SK-N-SH treated with all-trans-retinoic acid at 6 μM for 48 hours (cell line): Measurements from ENCODE around the gene G0S2.
A peak's percentile ranks its signal among the peaks of the same experiment; 100 is the strongest.

Experiments
- ATAC-seq: fragments of 200-7000 bp; cut with Tn5 transposase; 3 replicates; pipeline ENCODE4 v1.9.1; 2020; ENCODE audit warnings: mild to moderate bottlenecking, moderate library complexity
- ARNTL ChIP-seq: fragments of 450-650 bp; formaldehyde crosslinking; IDR thresholded peaks from 2 replicates; pipeline ENCODE4 v1.5.0; 2020; ENCODE audit warnings: low read depth, mild to moderate bottlenecking, moderate library complexity, borderline replicate concordance
- BACH2 ChIP-seq: fragments of 250-450 bp; sonication (Bioruptor Pico); IDR thresholded peaks from 2 replicates; pipeline ENCODE4 v1.9.0; 2021; ENCODE audit warnings: mild to moderate bottlenecking, borderline replicate concordance
- CREB5 ChIP-seq: fragments of 250-450 bp; sonication (Bioruptor Pico); IDR thresholded peaks from 2 replicates; pipeline ENCODE4 v1.5.1; 2020; ENCODE audit warnings: low read depth, mild to moderate bottlenecking, moderate library complexity
- CSDC2 ChIP-seq: fragments of 250-450 bp; sonication (Bioruptor Pico); IDR thresholded peaks from 2 replicates; pipeline ENCODE4 v1.5.0; 2020; ENCODE audit warnings: mild to moderate bottlenecking, moderate library complexity
- ESRRG ChIP-seq: fragments of 250-450 bp; sonication (Bioruptor Pico); IDR thresholded peaks from 2 replicates; pipeline ENCODE4 v1.6.1; 2021; ENCODE audit warnings: mild to moderate bottlenecking
- OSR1 ChIP-seq: fragments of 250-450 bp; sonication (Bioruptor Pico); IDR thresholded peaks from 2 replicates; pipeline ENCODE4 v1.8.0; 2022; ENCODE audit warnings: moderate library complexity, mild to moderate bottlenecking, inconsistent platforms
- POU6F1 ChIP-seq: fragments of 250-450 bp; sonication (Bioruptor Pico); IDR thresholded peaks from 2 replicates; pipeline ENCODE4 v1.8.0; 2021; ENCODE audit warnings: low read depth, mild to moderate bottlenecking, moderate library complexity, borderline replicate concordance
- PPARA ChIP-seq: fragments of 250-450 bp; sonication (Bioruptor Pico); IDR thresholded peaks from 2 replicates; pipeline ENCODE4 v1.5.0; 2020; ENCODE audit warnings: mild to moderate bottlenecking, borderline replicate concordance
- RARB ChIP-seq: fragments of 250-450 bp; sonication (Bioruptor Pico); IDR thresholded peaks from 2 replicates; pipeline ENCODE4 v1.8.0; 2021; ENCODE audit warnings: mild to moderate bottlenecking, moderate library complexity
- TCF4 ChIP-seq: fragments of 250-450 bp; sonication (Bioruptor Pico); IDR thresholded peaks from 2 replicates; pipeline ENCODE4 v1.8.0; 2021; ENCODE audit warnings: mild to moderate bottlenecking, moderate library complexity, borderline replicate concordance
- TOX ChIP-seq: fragments of 250-450 bp; sonication (Bioruptor Pico); IDR thresholded peaks from 2 replicates; pipeline ENCODE4 v1.8.0; 2021; ENCODE audit warnings: mild to moderate bottlenecking, moderate library complexity, borderline replicate concordance
- ZC3H10 ChIP-seq: fragments of 250-450 bp; sonication (Bioruptor Pico); IDR thresholded peaks from 2 replicates; pipeline ENCODE4 v1.5.1; 2021; ENCODE audit warnings: mild to moderate bottlenecking, moderate library complexity
- ZFP3 ChIP-seq: fragments of 250-450 bp; sonication (Bioruptor Pico); IDR thresholded peaks from 2 replicates; pipeline ENCODE4 v1.5.0; 2020; ENCODE audit warnings: mild to moderate bottlenecking, moderate library complexity
- ZFP30 ChIP-seq: fragments of 450-650 bp; formaldehyde crosslinking; IDR thresholded peaks from 2 replicates; pipeline ENCODE4 v1.5.0; 2022; ENCODE audit warnings: mild to moderate bottlenecking, moderate library complexity
- ZNF565 ChIP-seq: fragments of 450-650 bp; formaldehyde crosslinking; conservative IDR thresholded peaks from 2 replicates; pipeline ENCODE4 v1.5.0; 2020; ENCODE audit warnings: low read depth, mild to moderate bottlenecking, moderate library complexity
- ZNF70 ChIP-seq: fragments of 450-650 bp; formaldehyde crosslinking; IDR thresholded peaks from 2 replicates; pipeline ENCODE4 v1.5.0; 2020; ENCODE audit warnings: mild to moderate bottlenecking, moderate library complexity
- TF ChIP-seq, protein P1 (sequence below): fragments of 250-450 bp; sonication (Bioruptor Pico); IDR thresholded peaks from 2 replicates; pipeline ENCODE4 v1.5.1; 2021; ENCODE audit warnings: mild to moderate bottlenecking, moderate library complexity

G0S2 gene

GRCh38 chr1:209627027-209627731 lies 48.0 kb upstream of the G0S2 start (continued):
- TF ChIP-seq RARB (CRISPR knock-in tag), result no peak
- TF ChIP-seq POU6F1 (CRISPR knock-in tag), result no peak
- TF ChIP-seq ESRRG (CRISPR knock-in tag), result no peak
- TF ChIP-seq ZFP30 (CRISPR knock-in tag), result no peak
- no peak for TF ChIP-seq ARNTL

GRCh38 chr1:209627732-209628196 lies 47.4 kb upstream of the G0S2 start:
- peak; percentile 92 for ATAC-seq

GRCh38 chr1:209628618-209629299 lies 46.5 kb upstream of the G0S2 start:
- no peak for ATAC-seq
- TF ChIP-seq CREB5 (CRISPR knock-in tag), result no peak

More at GRCh38 chr1:209627732-209628196, 47.4 kb upstream of the G0S2 start:
- TF ChIP-seq CSDC2 (CRISPR knock-in tag) (no peak), RARB (CRISPR knock-in tag) (no peak), POU6F1 (CRISPR knock-in tag) (no peak), TCF4 (no peak), PPARA (CRISPR knock-in tag) (no peak), ARNTL (no peak), ZC3H10 (CRISPR knock-in tag) (no peak), ZFP30 (CRISPR knock-in tag) (no peak), OSR1 (no peak), ZNF565 (CRISPR knock-in tag) (no peak), ZFP3 (CRISPR knock-in tag) (no peak), CREB5 (CRISPR knock-in tag) (no peak), ZNF70 (CRISPR knock-in tag) (no peak), TOX (no peak)
- TF ChIP-seq, protein P1, sequence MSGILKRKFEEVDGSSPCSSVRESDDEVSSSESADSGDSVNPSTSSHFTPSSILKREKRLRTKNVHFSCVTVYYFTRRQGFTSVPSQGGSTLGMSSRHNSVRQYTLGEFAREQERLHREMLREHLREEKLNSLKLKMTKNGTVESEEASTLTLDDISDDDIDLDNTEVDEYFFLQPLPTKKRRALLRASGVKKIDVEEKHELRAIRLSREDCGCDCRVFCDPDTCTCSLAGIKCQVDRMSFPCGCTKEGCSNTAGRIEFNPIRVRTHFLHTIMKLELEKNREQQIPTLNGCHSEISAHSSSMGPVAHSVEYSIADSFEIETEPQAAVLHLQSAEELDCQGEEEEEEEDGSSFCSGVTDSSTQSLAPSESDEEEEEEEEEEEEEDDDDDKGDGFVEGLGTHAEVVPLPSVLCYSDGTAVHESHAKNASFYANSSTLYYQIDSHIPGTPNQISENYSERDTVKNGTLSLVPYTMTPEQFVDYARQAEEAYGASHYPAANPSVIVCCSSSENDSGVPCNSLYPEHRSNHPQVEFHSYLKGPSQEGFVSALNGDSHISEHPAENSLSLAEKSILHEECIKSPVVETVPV (CRISPR knock-in tag), result no peak

GRCh38 chr1:209629621-209630382 lies 45.4 kb upstream of the G0S2 start:
- TF ChIP-seq ZNF565 (CRISPR knock-in tag) (no peak), PPARA (CRISPR knock-in tag) (no peak), ZFP30 (CRISPR knock-in tag) (no peak), POU6F1 (CRISPR knock-in tag) (no peak), BACH2 (CRISPR knock-in tag) (no peak)
- TF ChIP-seq, all 23 proteins: peak for 0
- ATAC-seq, result no peak
